Activated CD8-positive, alpha-beta memory T cell treated with anti-CD3 and anti-CD28 coated beads for 48 hours (primary cell): ENCODE data around the gene MB21D2.
"Not testable (repeated sequence)": the region's sequence is repeated elsewhere in the genome, so short reads cannot be mapped to it uniquely, and the experiment has no call there.

ENCODE experiments used
- DNase-seq, 3 experiments: peaks; one replicate each; pipeline ENCODE4 v3.0.0-alpha.2; 2020; ENCODE audit warnings: low read depth in 2 of 3, low spot score in 2 of 3

Gene MB21D2

GRCh38 chr3:192812743-192813383, 104.8 kb downstream of the MB21D2 start:
- no peak for DNase-seq

GRCh38 chr3:192805711-192806110, 111.9 kb downstream of the MB21D2 start:
- DNase-seq, result no peak

- no peak for DNase-seq
Measured at GRCh38 chr3:192804502-192804901, 113.2 kb downstream of the MB21D2 start.

- no peak for DNase-seq
Measured at GRCh38 chr3:192802957-192803899, 114.4 kb downstream of the MB21D2 start.

GRCh38 chr3:192801985-192802384, 115.7 kb downstream of the MB21D2 start:
- DNase-seq, result no peak

GRCh38 chr3:192799721-192800120, 117.9 kb downstream of the MB21D2 start:
- DNase-seq, result no peak

- no peak for DNase-seq
Measured at GRCh38 chr3:192795021-192795420, 122.6 kb downstream of the MB21D2 start.

- DNase-seq, result no peak
Measured at GRCh38 chr3:192794216-192794615, 123.4 kb downstream of the MB21D2 start.

- DNase-seq, result not testable (repeated sequence)
Measured at GRCh38 chr3:192788816-192789515, 128.7 kb downstream of the MB21D2 start.

- no peak for DNase-seq
Measured at GRCh38 chr3:192778508-192778907, 139.1 kb downstream of the MB21D2 start.

GRCh38 chr3:192774341-192774740, 143.3 kb downstream of the MB21D2 start:
- DNase-seq, result not testable (repeated sequence)

GRCh38 chr3:192772240-192772894, 145.3 kb downstream of the MB21D2 start:
- no peak for DNase-seq

- no peak for DNase-seq
Measured at GRCh38 chr3:192758654-192759053, 159.0 kb downstream of the MB21D2 start.

- no peak for DNase-seq
Measured at GRCh38 chr3:192751148-192751547, 166.5 kb downstream of the MB21D2 start.

GRCh38 chr3:192750201-192750600, 167.5 kb downstream of the MB21D2 start:
- no peak for DNase-seq

- DNase-seq, result no peak
Measured at GRCh38 chr3:192747746-192748145, 169.9 kb downstream of the MB21D2 start.

GRCh38 chr3:192747145-192747544, 170.5 kb downstream of the MB21D2 start:
- DNase-seq, result no peak
